Measurements from ENCODE around the gene SOX4. TPM values are rescaled to one million over a fixed set of nuclear protein-coding genes. Genes with fewer than 3 reads are reported as not detected.

SOX4 gene
- total and polyA plus RNA-seq, 2 experiments from 2014 or later = 164 to 235 TPM

DNA sequence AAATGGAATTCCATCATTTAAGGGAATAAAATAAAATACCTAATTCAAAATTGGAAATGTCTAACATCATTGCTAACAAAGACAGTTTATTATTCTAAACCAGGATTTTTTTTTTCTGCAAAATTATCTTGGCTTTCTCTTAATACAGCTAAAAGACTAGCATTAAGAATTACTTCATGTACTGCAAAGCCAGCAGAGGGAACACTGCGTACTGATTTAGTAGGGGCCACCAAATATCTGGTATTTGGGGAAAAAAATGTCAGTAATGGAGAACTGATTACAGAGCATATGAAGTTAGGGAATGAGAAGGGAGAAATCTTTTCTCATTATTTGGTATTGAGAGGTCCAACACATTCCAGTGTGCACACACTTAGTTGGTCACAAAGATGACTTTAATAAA lies 3.2 kb upstream of the SOX4 start:
- Histone ChIP-seq H4K20me1 (replicated peaks; ENCODE audit: insufficient read depth) (no peaks in the 10 kb centered on the region), H2AFZ (no peak overlapping the region), H3K79me2 (replicated peaks; ENCODE audit: insufficient read depth) (peaks cover 22% of the 10 kb centered on the region), H3K27ac (ENCODE audit: low read depth) (no peak overlapping the region), H3K4me2 (no peak overlapping the region), H3K4me1 (ENCODE audit: insufficient read depth) (peaks cover 17% of the 10 kb centered on the region), H3F3A (replicated peaks; ENCODE audit: low read depth) (peaks cover 6% of the 10 kb centered on the region; the same call in 1 of the 2 replicates), H3K9me2 (ENCODE audit: insufficient read depth) (no peaks in the 10 kb centered on the region), H3K27me3 (ENCODE audit: insufficient read depth) (peaks cover 29% of the 10 kb centered on the region), H3K36me3 (ENCODE audit: insufficient read depth) (no peaks in the 10 kb centered on the region), H3K4me3 (no peak overlapping the region)
- H3K27ac Mint-ChIP-seq = no peak overlapping the region
- no peak for ATAC-seq
- DNase-seq (ENCODE audit: low spot score) = no peak
- TF ChIP-seq EZH2 (IDR thresholded peaks at IDR 0.05; ENCODE audit: low read depth, unreplicated experiment) = no peak
- TF ChIP-seq, protein P1, sequence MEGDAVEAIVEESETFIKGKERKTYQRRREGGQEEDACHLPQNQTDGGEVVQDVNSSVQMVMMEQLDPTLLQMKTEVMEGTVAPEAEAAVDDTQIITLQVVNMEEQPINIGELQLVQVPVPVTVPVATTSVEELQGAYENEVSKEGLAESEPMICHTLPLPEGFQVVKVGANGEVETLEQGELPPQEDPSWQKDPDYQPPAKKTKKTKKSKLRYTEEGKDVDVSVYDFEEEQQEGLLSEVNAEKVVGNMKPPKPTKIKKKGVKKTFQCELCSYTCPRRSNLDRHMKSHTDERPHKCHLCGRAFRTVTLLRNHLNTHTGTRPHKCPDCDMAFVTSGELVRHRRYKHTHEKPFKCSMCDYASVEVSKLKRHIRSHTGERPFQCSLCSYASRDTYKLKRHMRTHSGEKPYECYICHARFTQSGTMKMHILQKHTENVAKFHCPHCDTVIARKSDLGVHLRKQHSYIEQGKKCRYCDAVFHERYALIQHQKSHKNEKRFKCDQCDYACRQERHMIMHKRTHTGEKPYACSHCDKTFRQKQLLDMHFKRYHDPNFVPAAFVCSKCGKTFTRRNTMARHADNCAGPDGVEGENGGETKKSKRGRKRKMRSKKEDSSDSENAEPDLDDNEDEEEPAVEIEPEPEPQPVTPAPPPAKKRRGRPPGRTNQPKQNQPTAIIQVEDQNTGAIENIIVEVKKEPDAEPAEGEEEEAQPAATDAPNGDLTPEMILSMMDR (conservative IDR thresholded peaks at IDR 0.05; ENCODE audit: low read depth in 2 of 2) = peak in 1 of 2 experiments; percentile 32; a peak in 2 of 4 replicates
- H3K36me3 Mint-ChIP-seq (ENCODE audit: low read depth) = peaks cover 5% of the 10 kb centered on the region
- H3K4me1 Mint-ChIP-seq = peaks cover 16% of the 10 kb centered on the region
- no peak overlapping the region for H3K4me3 Mint-ChIP-seq
- H3K9me3 Mint-ChIP-seq = no peaks in the 10 kb centered on the region; the same call in 2 of the 3 replicates
- H3K27me3 Mint-ChIP-seq (ENCODE audit: insufficient read depth, low read depth, poor library complexity) = peaks cover 22% of the 10 kb centered on the region

DNA sequence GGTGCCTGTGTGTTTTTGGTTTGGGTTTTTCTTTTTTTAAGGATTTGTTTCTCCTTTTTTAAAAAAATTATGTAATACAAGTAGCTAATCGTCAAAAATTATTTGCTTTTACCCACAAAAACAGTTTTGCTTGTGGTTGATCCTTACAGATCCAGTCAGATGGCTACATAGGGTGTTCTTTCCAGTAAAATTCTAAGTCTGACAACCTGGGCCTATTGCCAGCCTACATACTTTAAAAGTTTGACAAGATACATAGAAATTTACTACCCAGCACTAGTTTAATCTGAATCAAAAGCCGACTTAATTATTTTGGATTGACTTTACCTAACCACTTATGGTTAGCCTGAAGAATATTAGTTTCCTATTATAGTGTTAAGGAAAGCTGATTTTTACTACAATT lies 2.1 kb upstream of the SOX4 start:
- H3K79me2 ChIP-seq (replicated peaks; ENCODE audit: insufficient read depth) = peaks cover 33% of the 10 kb centered on the region
- H4K20me1 ChIP-seq (replicated peaks; ENCODE audit: insufficient read depth) = 0 out of 2 replicates have a peak, but pooled peaks cover 3% of the 10 kb centered on the region
- peaks cover 21% of the 10 kb centered on the region for H3K27me3 ChIP-seq (ENCODE audit: insufficient read depth)
- H3K4me1 Mint-ChIP-seq = peaks cover 16% of the 10 kb centered on the region
- H3K27ac Mint-ChIP-seq = no peak overlapping the region
- peaks cover 10% of the 10 kb centered on the region for H3K9me3 Mint-ChIP-seq
- H3F3A ChIP-seq (replicated peaks; ENCODE audit: low read depth) = peaks cover 6% of the 10 kb centered on the region; the same call in 1 of the 2 replicates
- H3K27ac ChIP-seq (ENCODE audit: low read depth) = no peak overlapping the region
- no peak overlapping the region for H2AFZ ChIP-seq
- no peak overlapping the region for H3K4me3 ChIP-seq
- no peak overlapping the region for H3K4me3 Mint-ChIP-seq
- peaks cover 15% of the 10 kb centered on the region for H3K36me3 Mint-ChIP-seq (ENCODE audit: low read depth)
- peaks cover 3% of the 10 kb centered on the region; the same call in 1 of the 2 replicates for H3K36me3 ChIP-seq (ENCODE audit: insufficient read depth)
- ATAC-seq (no peak), DNase-seq (ENCODE audit: low spot score) (no peak)
- H3K9me2 ChIP-seq (ENCODE audit: insufficient read depth) = no peaks in the 10 kb centered on the region
- no peak overlapping the region for H3K4me2 ChIP-seq
- H3K4me1 ChIP-seq (ENCODE audit: insufficient read depth) = peaks cover 16% of the 10 kb centered on the region
- H3K27me3 Mint-ChIP-seq (ENCODE audit: insufficient read depth, low read depth, poor library complexity) = peaks cover 30% of the 10 kb centered on the region
- TF ChIP-seq ZNF331 (CRISPR knock-in tag; IDR thresholded peaks at IDR 0.05; ENCODE audit: low read depth) (no peak), ZNF114 (CRISPR knock-in tag; IDR thresholded peaks at IDR 0.05) (no peak), EZH2phosphoT487 (IDR thresholded peaks at IDR 0.05; ENCODE audit: unreplicated experiment) (no peak), EZH2 (IDR thresholded peaks at IDR 0.05; ENCODE audit: low read depth, unreplicated experiment) (no peak), CREB1 (CRISPR knock-in tag; IDR thresholded peaks at IDR 0.05; ENCODE audit: low read depth) (no peak), STAT1 (IDR thresholded peaks at IDR 0.05; ENCODE audit: unreplicated experiment) (no peak), JUNB (IDR thresholded peaks at IDR 0.05; ENCODE audit: unreplicated experiment) (no peak)
- TF ChIP-seq, protein P1 (conservative IDR thresholded peaks at IDR 0.05; ENCODE audit: low read depth in 2 of 2) = no peak
- TF ChIP-seq, protein P2, sequence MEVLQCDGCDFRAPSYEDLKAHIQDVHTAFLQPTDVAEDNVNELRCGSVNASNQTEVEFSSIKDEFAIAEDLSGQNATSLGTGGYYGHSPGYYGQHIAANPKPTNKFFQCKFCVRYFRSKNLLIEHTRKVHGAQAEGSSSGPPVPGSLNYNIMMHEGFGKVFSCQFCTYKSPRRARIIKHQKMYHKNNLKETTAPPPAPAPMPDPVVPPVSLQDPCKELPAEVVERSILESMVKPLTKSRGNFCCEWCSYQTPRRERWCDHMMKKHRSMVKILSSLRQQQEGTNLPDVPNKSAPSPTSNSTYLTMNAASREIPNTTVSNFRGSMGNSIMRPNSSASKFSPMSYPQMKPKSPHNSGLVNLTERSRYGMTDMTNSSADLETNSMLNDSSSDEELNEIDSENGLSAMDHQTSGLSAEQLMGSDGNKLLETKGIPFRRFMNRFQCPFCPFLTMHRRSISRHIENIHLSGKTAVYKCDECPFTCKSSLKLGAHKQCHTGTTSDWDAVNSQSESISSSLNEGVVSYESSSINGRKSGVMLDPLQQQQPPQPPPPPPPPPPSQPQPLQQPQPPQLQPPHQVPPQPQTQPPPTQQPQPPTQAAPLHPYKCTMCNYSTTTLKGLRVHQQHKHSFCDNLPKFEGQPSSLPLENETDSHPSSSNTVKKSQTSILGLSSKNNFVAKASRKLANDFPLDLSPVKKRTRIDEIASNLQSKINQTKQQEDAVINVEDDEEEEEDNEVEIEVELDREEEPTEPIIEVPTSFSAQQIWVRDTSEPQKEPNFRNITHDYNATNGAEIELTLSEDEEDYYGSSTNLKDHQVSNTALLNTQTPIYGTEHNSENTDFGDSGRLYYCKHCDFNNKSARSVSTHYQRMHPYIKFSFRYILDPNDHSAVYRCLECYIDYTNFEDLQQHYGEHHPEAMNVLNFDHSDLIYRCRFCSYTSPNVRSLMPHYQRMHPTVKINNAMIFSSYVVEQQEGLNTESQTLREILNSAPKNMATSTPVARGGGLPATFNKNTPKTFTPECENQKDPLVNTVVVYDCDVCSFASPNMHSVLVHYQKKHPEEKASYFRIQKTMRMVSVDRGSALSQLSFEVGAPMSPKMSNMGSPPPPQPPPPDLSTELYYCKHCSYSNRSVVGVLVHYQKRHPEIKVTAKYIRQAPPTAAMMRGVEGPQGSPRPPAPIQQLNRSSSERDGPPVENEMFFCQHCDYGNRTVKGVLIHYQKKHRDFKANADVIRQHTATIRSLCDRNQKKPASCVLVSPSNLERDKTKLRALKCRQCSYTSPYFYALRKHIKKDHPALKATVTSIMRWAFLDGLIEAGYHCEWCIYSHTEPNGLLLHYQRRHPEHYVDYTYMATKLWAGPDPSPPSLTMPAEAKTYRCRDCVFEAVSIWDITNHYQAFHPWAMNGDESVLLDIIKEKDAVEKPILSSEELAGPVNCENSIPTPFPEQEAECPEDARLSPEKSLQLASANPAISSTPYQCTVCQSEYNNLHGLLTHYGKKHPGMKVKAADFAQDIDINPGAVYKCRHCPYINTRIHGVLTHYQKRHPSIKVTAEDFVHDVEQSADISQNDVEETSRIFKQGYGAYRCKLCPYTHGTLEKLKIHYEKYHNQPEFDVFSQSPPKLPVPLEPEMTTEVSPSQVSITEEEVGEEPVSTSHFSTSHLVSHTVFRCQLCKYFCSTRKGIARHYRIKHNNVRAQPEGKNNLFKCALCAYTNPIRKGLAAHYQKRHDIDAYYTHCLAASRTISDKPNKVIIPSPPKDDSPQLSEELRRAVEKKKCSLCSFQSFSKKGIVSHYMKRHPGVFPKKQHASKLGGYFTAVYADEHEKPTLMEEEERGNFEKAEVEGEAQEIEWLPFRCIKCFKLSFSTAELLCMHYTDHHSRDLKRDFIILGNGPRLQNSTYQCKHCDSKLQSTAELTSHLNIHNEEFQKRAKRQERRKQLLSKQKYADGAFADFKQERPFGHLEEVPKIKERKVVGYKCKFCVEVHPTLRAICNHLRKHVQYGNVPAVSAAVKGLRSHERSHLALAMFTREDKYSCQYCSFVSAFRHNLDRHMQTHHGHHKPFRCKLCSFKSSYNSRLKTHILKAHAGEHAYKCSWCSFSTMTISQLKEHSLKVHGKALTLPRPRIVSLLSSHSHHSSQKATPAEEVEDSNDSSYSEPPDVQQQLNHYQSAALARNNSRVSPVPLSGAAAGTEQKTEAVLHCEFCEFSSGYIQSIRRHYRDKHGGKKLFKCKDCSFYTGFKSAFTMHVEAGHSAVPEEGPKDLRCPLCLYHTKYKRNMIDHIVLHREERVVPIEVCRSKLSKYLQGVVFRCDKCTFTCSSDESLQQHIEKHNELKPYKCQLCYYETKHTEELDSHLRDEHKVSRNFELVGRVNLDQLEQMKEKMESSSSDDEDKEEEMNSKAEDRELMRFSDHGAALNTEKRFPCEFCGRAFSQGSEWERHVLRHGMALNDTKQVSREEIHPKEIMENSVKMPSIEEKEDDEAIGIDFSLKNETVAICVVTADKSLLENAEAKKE (CRISPR knock-in tag; IDR thresholded peaks at IDR 0.05) = no peak
- TF ChIP-seq, protein P3, sequence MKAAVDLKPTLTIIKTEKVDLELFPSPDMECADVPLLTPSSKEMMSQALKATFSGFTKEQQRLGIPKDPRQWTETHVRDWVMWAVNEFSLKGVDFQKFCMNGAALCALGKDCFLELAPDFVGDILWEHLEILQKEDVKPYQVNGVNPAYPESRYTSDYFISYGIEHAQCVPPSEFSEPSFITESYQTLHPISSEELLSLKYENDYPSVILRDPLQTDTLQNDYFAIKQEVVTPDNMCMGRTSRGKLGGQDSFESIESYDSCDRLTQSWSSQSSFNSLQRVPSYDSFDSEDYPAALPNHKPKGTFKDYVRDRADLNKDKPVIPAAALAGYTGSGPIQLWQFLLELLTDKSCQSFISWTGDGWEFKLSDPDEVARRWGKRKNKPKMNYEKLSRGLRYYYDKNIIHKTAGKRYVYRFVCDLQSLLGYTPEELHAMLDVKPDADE (IDR thresholded peaks at IDR 0.05) = no peak

Data from GM23338 (cell line).